HG03342 (cell line): ENCODE measurements around the gene SMAD7.
A peak's percentile ranks its signal among the peaks of the same experiment; 100 is the strongest.

Source experiments
- ATAC-seq: cut with Tn5 transposase; IDR thresholded peaks from one replicate; pipeline ENCODE4 v1.9.1; 2021; ENCODE audit warnings: mild to moderate bottlenecking, moderate library complexity; ENCODE audit not compliant: unreplicated experiment

The SMAD7 gene

GRCh38 chr18:48950536-48951447 lies at the start of gene SMAD7:
Gene SMAD7 (minus strand): TSS chr18:48950965. CDS start chr18:48950424, 541 bp downstream.
- no peak for ATAC-seq

GRCh38 chr18:48999569-48999968 lies 48.8 kb upstream of the SMAD7 start:
- ATAC-seq: no peak

- ATAC-seq: no peak
Observed at GRCh38 chr18:48997985-48998831, 47.4 kb upstream of the SMAD7 start.

GRCh38 chr18:48997681-48997984 lies 46.9 kb upstream of the SMAD7 start:
- no peak for ATAC-seq

- no peak for ATAC-seq
Observed at GRCh38 chr18:48996901-48997463, 46.2 kb upstream of the SMAD7 start.

- ATAC-seq: no peak
Observed at GRCh38 chr18:48996041-48996440, 45.3 kb upstream of the SMAD7 start.

GRCh38 chr18:48994926-48995835 lies 44.4 kb upstream of the SMAD7 start:
- no peak for ATAC-seq

GRCh38 chr18:48994044-48994651 lies 43.4 kb upstream of the SMAD7 start:
- no peak for ATAC-seq

- ATAC-seq: no peak
Observed at GRCh38 chr18:48993586-48993985, 42.8 kb upstream of the SMAD7 start.

- ATAC-seq: peak; percentile 76
Observed at GRCh38 chr18:48992791-48993555, 42.2 kb upstream of the SMAD7 start.

- no peak for ATAC-seq
Observed at GRCh38 chr18:48992133-48992532, 41.4 kb upstream of the SMAD7 start.

GRCh38 chr18:48991676-48992075 lies 40.9 kb upstream of the SMAD7 start:
- ATAC-seq: no peak

GRCh38 chr18:48991319-48991660 lies 40.5 kb upstream of the SMAD7 start:
- ATAC-seq: no peak

GRCh38 chr18:48990481-48991318 lies 39.9 kb upstream of the SMAD7 start:
- no peak for ATAC-seq

GRCh38 chr18:48989304-48990303 lies 38.8 kb upstream of the SMAD7 start:
- no peak for ATAC-seq

GRCh38 chr18:48988508-48989303 lies 37.9 kb upstream of the SMAD7 start:
- ATAC-seq: no peak

- no peak for ATAC-seq
Observed at GRCh38 chr18:48987821-48988220, 37.1 kb upstream of the SMAD7 start.
